HL-60 (cell line): ENCODE results near the gene NBPF1.

ENCODE experiments used
- GABPA ChIP-seq: IDR thresholded peaks from 2 replicates; pipeline ENCODE4 v1.6.1; 2012; ENCODE audit warnings: low read depth
- POLR2AphosphoS5 ChIP-seq: IDR thresholded peaks from 2 replicates; pipeline ENCODE4 v1.6.1; 2012; ENCODE audit warnings: low read depth
- TF ChIP-seq, protein P1 (sequence below): IDR thresholded peaks from one replicate; pipeline ENCODE4 v1.5.1; 2011; ENCODE audit warnings: low read length, control low read depth, inconsistent platforms; ENCODE audit not compliant: insufficient read depth
- TF ChIP-seq, protein P2 (sequence below): IDR thresholded peaks from 2 replicates; pipeline ENCODE4 v1.6.1; 2012; ENCODE audit warnings: low read depth; ENCODE audit not compliant: insufficient replicate concordance

- TF ChIP-seq, protein P1, sequence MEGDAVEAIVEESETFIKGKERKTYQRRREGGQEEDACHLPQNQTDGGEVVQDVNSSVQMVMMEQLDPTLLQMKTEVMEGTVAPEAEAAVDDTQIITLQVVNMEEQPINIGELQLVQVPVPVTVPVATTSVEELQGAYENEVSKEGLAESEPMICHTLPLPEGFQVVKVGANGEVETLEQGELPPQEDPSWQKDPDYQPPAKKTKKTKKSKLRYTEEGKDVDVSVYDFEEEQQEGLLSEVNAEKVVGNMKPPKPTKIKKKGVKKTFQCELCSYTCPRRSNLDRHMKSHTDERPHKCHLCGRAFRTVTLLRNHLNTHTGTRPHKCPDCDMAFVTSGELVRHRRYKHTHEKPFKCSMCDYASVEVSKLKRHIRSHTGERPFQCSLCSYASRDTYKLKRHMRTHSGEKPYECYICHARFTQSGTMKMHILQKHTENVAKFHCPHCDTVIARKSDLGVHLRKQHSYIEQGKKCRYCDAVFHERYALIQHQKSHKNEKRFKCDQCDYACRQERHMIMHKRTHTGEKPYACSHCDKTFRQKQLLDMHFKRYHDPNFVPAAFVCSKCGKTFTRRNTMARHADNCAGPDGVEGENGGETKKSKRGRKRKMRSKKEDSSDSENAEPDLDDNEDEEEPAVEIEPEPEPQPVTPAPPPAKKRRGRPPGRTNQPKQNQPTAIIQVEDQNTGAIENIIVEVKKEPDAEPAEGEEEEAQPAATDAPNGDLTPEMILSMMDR = no peak
- TF ChIP-seq, protein P2, sequence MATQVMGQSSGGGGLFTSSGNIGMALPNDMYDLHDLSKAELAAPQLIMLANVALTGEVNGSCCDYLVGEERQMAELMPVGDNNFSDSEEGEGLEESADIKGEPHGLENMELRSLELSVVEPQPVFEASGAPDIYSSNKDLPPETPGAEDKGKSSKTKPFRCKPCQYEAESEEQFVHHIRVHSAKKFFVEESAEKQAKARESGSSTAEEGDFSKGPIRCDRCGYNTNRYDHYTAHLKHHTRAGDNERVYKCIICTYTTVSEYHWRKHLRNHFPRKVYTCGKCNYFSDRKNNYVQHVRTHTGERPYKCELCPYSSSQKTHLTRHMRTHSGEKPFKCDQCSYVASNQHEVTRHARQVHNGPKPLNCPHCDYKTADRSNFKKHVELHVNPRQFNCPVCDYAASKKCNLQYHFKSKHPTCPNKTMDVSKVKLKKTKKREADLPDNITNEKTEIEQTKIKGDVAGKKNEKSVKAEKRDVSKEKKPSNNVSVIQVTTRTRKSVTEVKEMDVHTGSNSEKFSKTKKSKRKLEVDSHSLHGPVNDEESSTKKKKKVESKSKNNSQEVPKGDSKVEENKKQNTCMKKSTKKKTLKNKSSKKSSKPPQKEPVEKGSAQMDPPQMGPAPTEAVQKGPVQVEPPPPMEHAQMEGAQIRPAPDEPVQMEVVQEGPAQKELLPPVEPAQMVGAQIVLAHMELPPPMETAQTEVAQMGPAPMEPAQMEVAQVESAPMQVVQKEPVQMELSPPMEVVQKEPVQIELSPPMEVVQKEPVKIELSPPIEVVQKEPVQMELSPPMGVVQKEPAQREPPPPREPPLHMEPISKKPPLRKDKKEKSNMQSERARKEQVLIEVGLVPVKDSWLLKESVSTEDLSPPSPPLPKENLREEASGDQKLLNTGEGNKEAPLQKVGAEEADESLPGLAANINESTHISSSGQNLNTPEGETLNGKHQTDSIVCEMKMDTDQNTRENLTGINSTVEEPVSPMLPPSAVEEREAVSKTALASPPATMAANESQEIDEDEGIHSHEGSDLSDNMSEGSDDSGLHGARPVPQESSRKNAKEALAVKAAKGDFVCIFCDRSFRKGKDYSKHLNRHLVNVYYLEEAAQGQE = no peak
- TF ChIP-seq POLR2AphosphoS5 (no peak), GABPA (no peak)
These were observed 4.6 kb upstream of the NBPF1 start for GRCh38 chr1:16617778-16618580.
